Hepatocyte (in vitro differentiated cells): ENCODE measurements around the gene CCDC61.
A peak's percentile ranks its signal among the peaks of the same experiment; 100 is the strongest.

Experiments used
- EZH2 ChIP-seq: fragments of 200-600 bp; sonication (generic); IDR thresholded peaks from 2 replicates; pipeline ENCODE4 v1.6.1; 2016; ENCODE audit warnings: antibody characterized with exemption, mild to moderate bottlenecking, borderline replicate concordance
- EZH2phosphoT487 ChIP-seq: fragments of 200-600 bp; sonication (generic); IDR thresholded peaks from one replicate; pipeline ENCODE4 v1.6.1; 2018; ENCODE audit warnings: antibody characterized with exemption, mild to moderate bottlenecking, low read depth, moderate library complexity; ENCODE audit not compliant: unreplicated experiment, severe bottlenecking
- TF ChIP-seq, protein P1 (sequence below): fragments of 200-600 bp; sonication (generic); IDR thresholded peaks from 2 replicates; pipeline ENCODE4 v1.5.1; 2016; ENCODE audit warnings: antibody characterized with exemption, mild to moderate bottlenecking; ENCODE audit not compliant: poor library complexity

DNA sequence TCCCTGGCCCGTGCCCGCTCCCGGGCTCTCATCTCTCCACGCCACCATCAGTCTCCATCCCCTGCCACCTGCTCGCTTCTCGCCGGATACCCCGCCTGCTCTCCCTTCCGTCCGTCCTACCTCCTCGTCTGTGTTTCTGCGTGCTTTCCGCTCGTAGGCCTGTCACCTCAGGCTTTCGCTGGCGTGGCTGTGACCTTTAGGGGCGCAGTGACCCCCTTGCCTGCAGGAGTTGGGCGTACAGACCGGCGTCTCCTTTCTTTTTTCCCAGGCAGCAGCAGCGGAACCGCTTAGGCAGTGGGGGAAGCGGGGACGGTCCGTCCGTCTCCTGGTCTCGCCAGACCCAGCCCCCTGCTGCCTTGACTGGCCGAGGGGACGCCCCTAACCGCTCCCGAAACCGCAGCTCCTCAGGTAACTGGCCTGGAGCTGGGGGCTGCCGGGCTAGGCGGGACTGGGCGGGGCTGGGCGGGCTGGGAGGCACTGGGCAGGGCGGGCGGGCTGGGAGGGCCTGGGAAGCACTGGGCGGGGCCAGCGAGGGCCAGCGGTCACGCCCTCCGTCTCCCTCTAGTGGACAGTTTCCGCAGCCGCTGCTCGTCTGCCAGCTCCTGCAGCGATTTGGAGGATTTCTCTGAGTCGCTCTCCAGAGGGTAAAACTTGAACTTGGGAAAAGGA lies 21.3 kb downstream of the CCDC61 start:
- no peak for TF ChIP-seq EZH2phosphoT487
- TF ChIP-seq, protein P1, sequence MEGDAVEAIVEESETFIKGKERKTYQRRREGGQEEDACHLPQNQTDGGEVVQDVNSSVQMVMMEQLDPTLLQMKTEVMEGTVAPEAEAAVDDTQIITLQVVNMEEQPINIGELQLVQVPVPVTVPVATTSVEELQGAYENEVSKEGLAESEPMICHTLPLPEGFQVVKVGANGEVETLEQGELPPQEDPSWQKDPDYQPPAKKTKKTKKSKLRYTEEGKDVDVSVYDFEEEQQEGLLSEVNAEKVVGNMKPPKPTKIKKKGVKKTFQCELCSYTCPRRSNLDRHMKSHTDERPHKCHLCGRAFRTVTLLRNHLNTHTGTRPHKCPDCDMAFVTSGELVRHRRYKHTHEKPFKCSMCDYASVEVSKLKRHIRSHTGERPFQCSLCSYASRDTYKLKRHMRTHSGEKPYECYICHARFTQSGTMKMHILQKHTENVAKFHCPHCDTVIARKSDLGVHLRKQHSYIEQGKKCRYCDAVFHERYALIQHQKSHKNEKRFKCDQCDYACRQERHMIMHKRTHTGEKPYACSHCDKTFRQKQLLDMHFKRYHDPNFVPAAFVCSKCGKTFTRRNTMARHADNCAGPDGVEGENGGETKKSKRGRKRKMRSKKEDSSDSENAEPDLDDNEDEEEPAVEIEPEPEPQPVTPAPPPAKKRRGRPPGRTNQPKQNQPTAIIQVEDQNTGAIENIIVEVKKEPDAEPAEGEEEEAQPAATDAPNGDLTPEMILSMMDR = peak; percentile 87
- TF ChIP-seq EZH2 = no peak
